Measurements from ENCODE around the gene USP5. TPM values are rescaled to one million over a fixed set of nuclear protein-coding genes. Genes with fewer than 3 reads are reported as not detected.

Gene USP5
- total and polyA plus RNA-seq, 2 experiments from 2014 or later = 145 to 156 TPM

GRCh38 chr12:6826734-6827436, 25.1 kb upstream of the USP5 start:
- Histone ChIP-seq H3K9me3 (ENCODE audit: low read depth) (no peaks in the 10 kb centered on the region), H3K27ac (peak overlapping the region; percentile 49), H3K4me1 (ENCODE audit: low read depth) (peaks cover 17% of the 10 kb centered on the region), H3K27me3 (no peaks in the 10 kb centered on the region), H3K36me3 (peaks cover 9% of the 10 kb centered on the region), H3K4me3 (no peak overlapping the region)
- DNase-seq (ENCODE audit: low read depth in 1 of 2, low spot score in 1 of 2) = no peak
- TF ChIP-seq, protein P1, sequence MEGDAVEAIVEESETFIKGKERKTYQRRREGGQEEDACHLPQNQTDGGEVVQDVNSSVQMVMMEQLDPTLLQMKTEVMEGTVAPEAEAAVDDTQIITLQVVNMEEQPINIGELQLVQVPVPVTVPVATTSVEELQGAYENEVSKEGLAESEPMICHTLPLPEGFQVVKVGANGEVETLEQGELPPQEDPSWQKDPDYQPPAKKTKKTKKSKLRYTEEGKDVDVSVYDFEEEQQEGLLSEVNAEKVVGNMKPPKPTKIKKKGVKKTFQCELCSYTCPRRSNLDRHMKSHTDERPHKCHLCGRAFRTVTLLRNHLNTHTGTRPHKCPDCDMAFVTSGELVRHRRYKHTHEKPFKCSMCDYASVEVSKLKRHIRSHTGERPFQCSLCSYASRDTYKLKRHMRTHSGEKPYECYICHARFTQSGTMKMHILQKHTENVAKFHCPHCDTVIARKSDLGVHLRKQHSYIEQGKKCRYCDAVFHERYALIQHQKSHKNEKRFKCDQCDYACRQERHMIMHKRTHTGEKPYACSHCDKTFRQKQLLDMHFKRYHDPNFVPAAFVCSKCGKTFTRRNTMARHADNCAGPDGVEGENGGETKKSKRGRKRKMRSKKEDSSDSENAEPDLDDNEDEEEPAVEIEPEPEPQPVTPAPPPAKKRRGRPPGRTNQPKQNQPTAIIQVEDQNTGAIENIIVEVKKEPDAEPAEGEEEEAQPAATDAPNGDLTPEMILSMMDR (IDR thresholded peaks at IDR 0.05; ENCODE audit: low read depth, low read length) = no peak

GRCh38 chr12:6827437-6827911, 24.5 kb upstream of the USP5 start:
- TF ChIP-seq, protein P1 (IDR thresholded peaks at IDR 0.05; ENCODE audit: low read depth, low read length) = no peak
- Histone ChIP-seq H3K27me3 (no peaks in the 10 kb centered on the region), H3K9me3 (ENCODE audit: low read depth) (no peaks in the 10 kb centered on the region), H3K36me3 (peaks cover 13% of the 10 kb centered on the region), H3K4me3 (no peak overlapping the region), H3K27ac (peak overlapping the region; percentile 49), H3K4me1 (ENCODE audit: low read depth) (peaks cover 11% of the 10 kb centered on the region)
- peak; percentile 83 to 91 for DNase-seq (ENCODE audit: low read depth in 1 of 2, low spot score in 1 of 2)

DNA sequence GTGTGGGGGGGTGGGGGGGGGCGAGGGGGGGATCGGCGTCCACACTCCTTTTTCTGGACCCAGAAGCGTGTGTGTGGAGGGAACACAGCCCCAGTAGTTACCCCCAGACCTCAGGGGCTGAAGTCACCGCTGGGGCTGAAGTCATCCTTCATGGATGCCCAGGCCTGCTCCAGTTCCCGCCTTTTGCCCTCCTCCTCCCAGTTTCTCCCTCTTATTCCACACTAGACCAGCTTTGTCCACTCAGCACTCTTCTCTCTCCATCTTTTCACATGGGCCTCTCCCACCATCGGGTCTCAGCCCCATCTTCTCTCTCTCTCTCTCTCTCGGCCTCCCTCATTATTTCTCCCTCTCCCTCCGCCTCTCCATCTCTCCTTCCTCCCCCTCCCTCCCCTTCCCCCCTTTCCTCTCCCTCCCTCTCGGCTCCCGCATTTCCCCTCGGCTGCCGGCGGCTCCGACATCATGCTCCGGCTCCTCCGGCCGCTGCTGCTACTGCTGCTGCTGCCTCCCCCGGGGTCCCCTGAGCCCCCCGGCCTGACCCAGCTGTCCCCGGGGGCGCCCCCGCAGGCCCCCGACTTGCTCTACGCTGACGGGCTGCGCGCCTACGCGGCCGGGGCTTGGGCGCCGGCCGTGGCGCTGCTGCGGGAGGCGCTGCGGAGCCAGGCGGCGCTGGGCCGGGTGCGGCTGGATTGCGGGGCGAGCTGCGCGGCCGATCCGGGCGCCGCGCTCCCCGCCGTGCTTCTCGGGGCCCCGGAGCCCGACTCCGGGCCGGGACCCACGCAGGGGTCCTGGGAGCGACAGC, 23.8 kb upstream of the USP5 start, which contains the start of gene P3H3:
Gene P3H3, plus strand, starts transcription at position 426 of the 799 bp plus-strand sequence. Its CDS starts 34 bp downstream, at position 460.
- H3K36me3 ChIP-seq = peaks cover 14% of the 10 kb centered on the region
- H3K9me3 ChIP-seq (ENCODE audit: low read depth) = no peaks in the 10 kb centered on the region
- no peaks in the 10 kb centered on the region for H3K27me3 ChIP-seq
- TF ChIP-seq, protein P1 (IDR thresholded peaks at IDR 0.05; ENCODE audit: low read depth, low read length) = no peak
- H3K4me1 ChIP-seq (ENCODE audit: low read depth) = peaks cover 9% of the 10 kb centered on the region
- peak within 1 kb of the TSS; percentile 75 for H3K27ac ChIP-seq
- peak; percentile 56 to 63 for DNase-seq (ENCODE audit: low read depth in 1 of 2, low spot score in 1 of 2)
- peak within 1 kb of the TSS; percentile 61 for H3K4me3 ChIP-seq

GRCh38 chr12:6828781-6829535, 23.0 kb upstream of the USP5 start:
- peak overlapping the region; percentile 75 for H3K27ac ChIP-seq
- peak; percentile 60 to 72 for DNase-seq (ENCODE audit: low read depth in 1 of 2, low spot score in 1 of 2)

More at GRCh38 chr12:6828781-6829535, 23.0 kb upstream of the USP5 start:
- TF ChIP-seq, protein P1 (IDR thresholded peaks at IDR 0.05; ENCODE audit: low read depth, low read length) = no peak
- H3K4me1 ChIP-seq (ENCODE audit: low read depth) = peaks cover 9% of the 10 kb centered on the region
- H3K27me3 ChIP-seq = no peaks in the 10 kb centered on the region
- H3K4me3 ChIP-seq = peak overlapping the region; percentile 61
- peaks cover 18% of the 10 kb centered on the region for H3K36me3 ChIP-seq
- H3K9me3 ChIP-seq (ENCODE audit: low read depth) = no peaks in the 10 kb centered on the region
